Stimulated activated CD4-positive, alpha-beta T cell treated with anti-CD3 and anti-CD28 coated beads, Interleukin-2, amount 100 ng/mL, for 24 hours (primary cell): ENCODE data around the gene TYW5.

ENCODE experiments used
- DNase-seq, 2 donors: peaks; one replicate each; pipeline ENCODE4 v3.0.0-alpha.2; 2020

The TYW5 gene

DNA sequence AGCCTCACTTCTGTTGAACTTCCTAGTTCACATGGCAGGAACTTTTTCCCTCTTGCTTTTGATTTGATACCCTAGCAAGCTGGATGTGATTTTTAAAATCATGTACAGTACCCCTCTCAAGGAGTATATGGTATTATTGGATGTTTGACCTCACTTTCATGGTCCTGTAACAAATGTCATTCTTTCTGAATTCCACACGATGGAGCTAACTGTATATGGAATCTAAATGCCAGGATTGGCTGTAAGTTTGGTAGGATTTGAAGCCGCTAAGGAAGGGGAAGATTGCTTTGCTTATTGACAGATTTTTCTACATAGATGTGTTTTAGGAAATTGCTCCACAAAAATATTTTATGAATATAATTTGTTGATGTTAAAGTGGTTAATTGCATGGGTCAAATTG lies 18.4 kb upstream of the TYW5 start:
- no peak for DNase-seq

DNA sequence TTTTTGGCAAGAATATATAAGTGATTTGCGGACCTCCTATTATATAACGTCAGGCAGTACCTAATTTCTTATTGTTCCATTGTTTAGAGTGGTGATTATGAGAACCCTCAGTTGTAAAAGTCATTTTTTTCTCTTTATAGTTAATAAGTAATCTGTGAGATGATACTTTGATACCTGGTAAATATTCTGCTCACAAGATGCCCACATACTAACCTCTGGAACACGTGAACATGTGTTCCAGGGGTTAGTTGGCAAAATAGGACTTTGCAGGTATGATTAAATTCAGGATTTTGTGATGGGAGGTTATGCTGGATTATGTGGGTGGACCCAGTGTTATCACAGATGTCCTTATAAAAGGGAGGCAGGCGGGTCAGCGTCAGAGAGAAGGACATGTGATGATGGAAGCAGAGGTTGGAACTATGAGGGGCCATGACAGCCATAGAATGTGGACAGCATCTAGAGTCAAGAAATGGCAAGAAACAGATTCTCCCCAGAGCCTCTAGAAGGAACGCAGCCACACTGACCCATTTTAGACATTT lies 16.9 kb upstream of the TYW5 start:
- DNase-seq, result no peak

DNA sequence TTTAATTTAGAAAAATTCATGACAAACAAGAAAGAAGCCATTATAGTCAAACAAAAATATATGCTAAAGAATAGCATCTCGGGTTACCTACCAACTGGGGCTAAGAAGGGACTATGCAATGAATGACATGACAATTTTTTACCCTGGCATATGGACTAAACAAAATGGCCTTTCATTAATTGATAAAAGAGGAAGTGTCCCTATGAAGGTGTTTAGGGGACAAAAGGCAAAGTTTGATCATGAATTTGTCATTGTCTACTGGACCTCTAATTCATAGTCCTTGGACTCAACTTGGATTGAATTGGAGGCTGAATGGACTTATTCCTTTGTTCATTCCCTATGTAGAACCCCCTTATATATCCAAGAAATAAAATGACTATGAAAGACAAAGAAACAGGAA lies 12.8 kb upstream of the TYW5 start:
- DNase-seq, result no peak

DNA sequence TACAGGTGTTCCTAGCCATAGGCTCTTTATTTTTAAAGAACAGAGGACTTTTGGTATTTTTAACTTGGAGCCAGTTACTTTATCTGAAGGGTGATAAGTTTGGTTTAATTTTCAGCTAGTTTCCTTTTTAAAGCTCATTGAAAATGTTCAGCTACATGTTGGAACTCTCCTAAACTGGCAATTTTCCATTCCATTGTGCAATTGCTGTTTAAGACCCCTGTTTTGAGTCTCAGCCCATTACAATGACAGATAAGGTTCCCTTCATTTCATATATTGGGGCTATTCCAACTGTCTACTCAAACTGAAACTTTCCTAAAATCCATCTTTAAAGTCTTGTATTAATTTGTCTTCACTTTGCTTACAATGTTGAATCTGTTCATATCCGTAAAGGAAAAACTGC lies 11.7 kb upstream of the TYW5 start:
- no peak for DNase-seq

DNA sequence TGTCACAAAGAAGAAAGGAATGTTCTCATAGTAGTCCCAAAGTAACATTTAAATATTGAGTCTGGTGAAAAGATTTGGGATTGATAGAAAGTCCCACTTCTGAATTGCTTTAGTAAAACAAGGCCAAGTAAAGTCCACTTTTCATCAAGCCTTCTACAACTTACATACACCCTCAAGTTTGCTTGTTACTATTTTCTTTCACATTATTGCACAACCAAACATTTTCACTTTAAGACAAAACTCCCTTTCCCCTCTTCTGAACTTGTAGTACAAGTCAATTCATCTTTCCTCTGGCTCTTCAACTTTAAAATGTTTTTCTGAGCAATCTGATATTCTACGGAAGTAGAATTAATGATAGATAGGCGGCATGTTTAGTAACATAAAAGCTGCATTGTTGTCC lies 11.1 kb upstream of the TYW5 start:
- DNase-seq, result no peak

DNA sequence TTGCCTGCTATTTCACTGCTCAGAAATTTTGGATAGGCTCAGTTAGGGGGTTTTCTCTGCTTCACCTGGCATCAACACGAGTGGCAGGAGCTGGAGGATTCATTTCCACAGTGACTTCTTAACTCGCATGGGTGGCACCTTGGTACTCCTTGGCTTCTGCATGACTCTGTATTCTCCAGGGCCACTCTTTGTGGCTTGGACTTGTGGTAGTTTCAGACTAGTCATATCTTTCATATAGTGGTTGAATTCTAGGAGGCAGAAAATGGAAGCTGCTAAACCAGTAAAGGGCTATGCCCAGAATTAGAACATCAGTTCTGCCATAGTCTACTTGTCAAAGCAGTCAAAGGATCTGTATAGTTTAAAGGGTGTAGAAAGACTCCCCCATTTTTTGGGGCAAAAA lies 6.9 kb upstream of the TYW5 start:
- DNase-seq, result no peak

DNA sequence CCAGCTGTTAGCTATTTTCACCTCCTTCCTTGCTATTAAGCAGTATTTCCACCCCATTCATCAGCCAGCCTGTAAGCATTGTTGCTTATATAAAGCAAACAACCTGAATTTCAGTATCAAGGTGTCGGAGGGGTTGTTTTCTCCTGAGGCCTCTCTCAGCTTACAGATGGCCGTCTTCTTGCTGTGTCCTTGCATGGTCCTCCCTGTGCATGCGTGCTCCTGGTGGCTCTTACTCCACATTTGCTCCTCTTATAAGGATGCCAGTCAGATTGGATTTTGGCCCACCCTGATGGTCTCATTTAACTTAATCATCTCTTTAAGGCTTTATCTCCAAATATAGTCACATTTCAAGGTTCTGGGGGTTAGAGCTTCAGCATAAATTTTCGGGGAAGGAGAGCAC lies 2.7 kb upstream of the TYW5 start:
- no peak for DNase-seq

DNA sequence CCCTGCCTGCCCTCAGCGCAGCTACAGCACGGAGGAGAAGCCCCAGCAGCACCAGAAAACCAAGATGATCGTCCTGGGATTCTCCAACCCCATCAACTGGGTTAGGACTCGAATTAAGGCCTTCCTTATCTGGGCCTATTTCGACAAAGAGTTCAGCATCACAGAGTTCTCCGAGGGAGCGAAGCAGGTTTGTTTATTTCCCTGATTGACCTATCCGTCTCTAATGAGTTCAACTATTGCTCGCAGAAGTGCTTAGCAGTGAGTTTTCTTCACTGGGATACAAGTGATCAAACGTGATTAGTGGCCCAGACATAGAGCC lies 730 bp upstream of the TYW5 start:
- DNase-seq, result no peak

DNA sequence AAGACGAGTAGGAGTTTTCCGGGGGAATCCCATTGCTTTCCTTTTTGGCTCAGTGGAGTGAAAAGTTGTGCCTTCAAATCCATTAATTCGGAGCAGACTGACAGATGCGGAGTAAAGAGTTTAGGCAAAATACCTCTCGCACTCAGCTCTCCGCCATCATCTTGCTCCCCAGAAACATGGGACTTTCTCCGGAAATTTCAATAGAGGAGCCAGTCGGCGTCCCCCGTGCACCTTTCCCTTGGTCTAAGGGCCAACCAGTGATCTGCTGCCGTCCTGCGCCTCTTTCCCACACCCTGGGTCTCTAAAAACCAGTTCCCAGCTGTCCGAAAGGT lies 318 bp downstream of the TYW5 start:
- no peak for DNase-seq

DNA sequence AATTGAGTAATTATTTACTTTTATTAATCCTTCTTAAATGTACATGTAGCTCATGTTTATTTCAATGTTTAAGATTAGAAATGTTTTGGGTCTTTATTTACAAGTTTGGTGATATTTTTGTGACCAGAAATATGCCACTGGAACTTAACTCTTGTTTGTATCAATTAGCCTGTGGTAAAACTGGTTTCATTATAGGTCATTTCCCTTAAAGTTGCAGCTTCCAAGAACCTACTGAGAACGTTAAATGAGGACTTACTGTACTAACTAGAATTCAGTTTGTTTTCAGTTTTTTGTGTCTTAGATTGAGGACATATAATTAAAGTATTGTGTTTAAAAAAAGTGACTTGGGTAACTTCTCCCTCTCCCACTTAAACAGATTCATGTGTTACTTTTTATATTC lies 4.3 kb downstream of the TYW5 start:
- no peak for DNase-seq

DNA sequence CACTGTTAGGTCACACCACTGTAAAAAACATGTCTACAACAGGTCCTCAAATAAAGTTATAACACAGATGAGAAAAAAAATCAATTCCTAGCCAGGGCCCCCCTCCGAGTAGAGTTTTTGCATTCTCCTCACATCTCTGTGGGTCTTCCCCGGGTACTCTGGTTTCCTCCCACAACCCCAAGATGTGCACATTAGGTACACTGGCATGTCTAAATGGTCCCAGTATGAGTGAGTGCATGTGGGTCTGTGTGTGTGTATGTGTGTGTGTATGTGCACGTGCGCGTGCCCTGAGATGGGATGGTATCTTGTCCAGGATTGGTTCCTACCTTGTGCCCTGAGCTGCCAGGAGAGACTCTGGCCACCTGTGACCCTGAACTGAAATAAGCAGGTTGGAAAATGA lies 4.9 kb downstream of the TYW5 start:
- DNase-seq, result no peak

DNA sequence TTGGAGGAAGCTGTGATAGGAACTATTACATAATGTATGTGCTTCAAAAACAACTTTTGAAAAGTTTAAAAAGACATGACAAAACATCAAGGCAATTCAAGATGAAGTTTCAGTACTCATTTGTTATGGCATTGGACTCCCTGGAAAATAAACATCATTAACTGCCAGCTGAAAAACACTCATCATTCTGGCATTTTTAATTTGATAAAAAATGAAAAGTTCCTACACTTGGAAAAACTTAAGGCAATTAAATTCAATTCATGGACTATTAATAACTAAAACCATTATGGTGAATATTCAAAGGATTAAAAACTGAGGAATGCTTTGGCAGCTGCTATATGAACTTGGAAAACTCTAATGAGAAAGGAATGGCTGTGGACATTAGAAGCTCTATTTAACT lies 8.5 kb downstream of the TYW5 start:
- DNase-seq, result no peak

DNA sequence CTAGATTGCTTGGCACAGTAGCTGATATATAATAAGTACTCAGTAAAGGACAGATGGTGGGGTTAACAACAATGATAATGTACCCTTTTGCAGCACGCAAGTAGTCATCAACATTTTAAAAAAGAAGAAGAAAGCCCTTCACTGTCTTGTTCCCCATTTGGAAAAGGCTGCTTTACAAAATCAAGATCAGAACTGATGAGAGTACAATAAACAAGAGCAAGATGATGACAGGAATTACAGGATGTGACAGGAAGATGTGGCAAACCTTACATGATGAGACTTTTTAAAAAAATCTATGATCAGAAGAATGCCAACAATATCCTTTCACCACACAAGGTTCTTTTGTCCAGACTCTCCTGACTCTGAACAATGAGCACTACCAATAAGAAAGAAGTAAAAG lies 9.1 kb downstream of the TYW5 start:
- no peak for DNase-seq

DNA sequence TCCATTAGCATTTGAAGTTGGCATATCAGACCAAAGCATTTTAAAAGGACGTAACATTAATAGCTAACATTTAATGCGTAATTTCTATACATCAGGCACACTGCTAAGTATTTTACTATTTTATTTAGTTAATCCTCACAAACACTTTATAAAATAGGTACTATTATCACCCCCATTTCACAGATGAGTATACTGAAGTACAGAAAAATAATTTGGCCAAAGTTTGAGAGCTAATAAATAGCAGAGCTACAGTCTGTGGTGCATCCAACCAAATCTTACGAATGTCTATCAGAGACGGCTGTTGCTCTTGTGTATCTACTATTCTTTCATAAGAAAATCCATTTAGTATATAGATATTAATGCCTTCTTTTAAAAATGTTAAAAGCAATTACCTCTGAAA lies 11.9 kb downstream of the TYW5 start:
- DNase-seq, result no peak

DNA sequence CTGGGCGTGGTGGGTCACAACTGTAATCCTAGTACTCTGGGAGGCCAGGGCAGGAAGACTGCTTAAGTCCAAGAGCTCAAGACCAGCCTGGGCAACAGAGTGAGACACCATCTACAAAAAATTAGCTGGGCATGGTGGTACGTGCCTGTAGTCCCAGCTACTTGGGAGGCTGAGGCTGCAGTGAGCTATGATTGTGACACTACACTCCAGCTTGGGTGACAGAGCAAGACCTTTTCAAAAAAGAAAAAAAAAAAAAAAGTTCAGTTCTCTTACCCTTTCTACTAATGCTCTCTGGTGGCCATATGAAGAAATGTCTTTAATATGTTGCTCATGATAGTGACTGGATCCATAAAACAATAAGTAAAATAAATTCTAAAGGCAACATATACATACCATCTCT lies 14.9 kb downstream of the TYW5 start:
- DNase-seq, result no peak

DNA sequence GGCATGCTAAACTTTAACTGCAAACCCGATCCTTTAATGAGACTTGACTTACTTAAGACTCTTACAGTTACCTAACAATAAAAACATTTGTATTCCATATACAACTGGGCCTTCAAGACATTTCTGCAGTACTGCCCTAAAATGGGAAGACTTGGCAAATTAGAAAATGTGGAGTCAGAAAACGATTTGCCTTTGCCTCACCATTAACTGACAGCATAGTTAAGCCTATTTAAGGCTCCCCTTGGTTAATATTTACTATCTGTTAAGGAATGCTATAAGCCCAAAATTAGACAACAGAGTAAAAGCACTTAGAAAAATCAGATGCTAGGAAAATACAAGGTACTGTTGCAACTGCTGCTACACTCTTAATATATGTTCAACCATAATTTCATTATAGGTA lies 18.7 kb downstream of the TYW5 start:
- DNase-seq, result no peak

DNA sequence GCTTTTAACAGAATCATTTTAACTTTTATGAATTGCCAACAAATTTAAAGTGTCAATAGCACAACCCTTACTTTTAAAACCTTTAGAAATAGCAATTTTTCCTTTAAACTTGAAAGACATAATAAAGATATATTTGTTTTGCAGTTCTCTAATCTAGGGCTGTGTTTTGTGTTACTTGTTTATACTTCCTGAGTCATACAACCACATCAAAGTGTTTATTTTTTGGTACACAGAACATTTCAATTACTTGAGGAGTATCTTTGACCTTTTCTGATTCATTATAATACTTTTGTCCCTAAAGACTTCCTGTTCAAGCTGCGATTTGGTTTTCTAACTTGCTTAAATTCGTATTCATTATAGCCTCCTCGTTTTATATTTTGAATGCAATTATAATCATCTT lies 21.8 kb downstream of the TYW5 start:
- DNase-seq, result no peak

DNA sequence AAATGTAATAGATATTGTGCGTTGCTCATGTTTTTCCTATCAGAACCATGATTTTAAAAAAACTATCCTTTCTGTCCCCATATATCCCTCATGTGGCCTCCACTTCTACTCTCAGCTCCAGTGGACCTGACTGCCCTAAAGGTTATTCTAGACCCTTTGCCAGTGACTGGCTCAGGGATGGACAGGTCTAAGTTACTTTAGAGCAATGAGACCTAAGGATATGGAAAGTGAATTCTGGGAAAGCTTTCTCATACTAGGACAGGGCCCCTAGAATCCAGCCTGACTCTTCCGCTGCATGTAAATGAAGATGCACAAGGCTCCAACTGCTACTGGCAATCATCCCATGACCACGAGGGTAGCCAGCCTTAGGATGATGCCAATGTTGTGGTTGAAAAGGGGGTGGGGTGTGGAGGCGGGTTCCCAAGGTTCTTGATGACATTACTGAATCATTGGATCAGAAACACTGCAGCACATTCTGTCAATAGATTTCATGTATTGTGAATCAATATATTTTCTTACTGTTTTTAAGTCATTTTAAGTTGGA lies 22.9 kb downstream of the TYW5 start:
- DNase-seq, result no peak

DNA sequence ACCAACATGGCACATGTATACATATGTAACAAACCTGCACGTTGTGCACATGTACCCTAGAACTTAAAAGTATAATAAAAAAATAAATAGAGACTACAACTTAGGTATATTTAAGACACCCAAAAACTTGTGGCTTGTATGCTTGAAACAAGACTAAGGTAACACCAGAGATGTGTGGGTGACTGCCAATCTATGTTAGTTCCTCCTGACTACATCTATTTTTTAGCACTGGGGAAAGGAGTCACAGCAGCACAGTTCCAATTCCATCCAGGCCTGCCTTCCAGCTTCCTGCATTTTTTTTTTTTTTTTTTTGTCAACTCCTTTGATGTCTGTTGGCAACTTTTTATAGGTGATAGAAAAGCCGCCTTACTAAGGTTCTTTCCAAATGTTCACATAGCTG lies 26.0 kb downstream of the TYW5 start:
- DNase-seq, result no peak

DNA sequence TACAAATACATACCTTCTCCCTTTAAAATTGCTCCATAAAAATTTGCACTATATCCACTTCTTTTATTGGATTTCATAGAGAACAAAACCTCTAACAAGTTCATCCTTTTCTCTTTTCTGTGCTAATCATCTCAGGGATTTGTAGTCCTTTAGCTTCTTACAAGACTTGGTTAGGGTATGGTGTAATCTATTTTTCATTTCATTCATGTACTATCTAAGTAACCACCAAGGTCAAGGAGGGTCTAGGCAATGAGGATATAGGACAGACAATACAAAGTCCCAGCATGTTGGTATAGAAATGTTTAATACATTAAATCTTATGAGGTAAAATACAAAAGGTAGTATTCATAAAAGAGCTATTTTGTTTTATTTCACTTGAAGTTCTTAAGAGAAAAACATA lies 26.7 kb downstream of the TYW5 start:
- DNase-seq, result no peak

DNA sequence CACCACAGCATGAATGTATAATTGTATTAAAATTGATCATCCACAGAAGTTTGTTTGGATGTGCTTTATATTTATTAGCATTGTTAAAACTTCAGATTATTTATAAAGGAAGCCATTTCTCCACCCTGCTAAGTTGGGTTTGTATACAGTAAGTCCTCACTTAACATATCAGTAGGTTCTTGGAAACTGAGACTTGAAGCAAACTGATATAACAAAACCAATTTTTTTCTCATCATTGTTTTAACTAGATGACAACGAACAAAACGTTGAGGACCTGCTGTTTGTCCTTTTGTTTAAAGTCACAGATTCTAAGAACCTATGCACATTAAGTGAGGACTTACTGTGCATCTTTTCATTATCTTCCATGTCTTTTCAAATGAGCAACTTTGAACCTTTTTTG lies 27.1 kb downstream of the TYW5 start:
- no peak for DNase-seq

DNA sequence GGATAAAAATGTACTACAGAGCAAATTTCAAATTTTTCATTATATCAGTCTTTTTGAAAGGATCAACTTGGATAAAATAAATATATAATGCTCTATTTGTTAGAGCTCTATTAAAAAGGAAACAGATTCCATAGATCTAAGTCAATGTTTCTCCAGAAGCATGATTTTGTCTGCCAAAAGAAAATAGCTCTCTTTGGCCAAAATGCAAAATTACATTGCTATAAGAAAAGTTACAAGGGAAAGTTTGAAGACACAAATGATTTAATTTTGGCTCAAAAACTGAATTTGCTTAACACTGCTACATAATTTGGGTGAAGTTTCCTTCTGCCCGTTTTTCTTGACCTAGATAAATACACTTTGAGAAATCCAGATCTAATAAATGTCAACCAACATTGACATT lies 28.5 kb downstream of the TYW5 start:
- no peak for DNase-seq

DNA sequence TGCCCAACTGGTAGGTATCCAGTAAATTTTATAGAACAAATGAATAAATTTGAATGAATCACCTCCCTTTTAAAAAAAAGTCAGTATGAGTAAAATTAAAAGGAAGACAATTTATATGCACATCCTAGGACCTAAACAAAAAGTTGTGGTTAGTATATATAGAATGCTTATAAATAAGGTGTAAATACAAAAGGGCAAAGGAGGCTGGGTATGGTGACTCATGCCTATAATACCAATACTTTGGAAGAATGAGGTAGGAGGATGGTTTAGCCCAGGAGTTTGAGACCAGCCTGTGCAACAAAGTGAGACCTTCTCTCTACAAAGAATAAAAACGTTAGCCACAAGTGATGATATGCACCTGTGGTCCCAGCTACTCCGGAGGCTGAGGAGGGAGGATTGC lies 31.4 kb downstream of the TYW5 start:
- DNase-seq, result no peak

DNA sequence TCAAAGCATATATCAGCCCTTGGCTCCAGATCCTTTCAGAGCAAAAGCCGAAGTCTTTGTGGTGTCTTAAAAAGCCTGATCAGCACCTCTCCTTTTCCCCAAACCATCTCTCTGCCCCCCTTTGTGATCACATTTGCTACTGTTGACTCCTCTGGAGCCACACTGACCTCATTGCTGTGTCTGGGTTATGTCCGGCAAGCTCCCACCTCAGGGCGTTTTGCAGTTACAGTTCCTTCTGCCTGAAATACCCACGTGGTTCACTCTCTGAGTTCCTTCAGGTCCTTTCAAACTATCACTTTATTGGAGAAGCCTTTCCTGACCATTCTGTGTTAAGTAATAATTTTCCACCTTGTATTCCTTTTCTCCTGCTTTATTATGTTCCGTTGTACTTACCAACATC lies 32.4 kb downstream of the TYW5 start:
- DNase-seq, result no peak

DNA sequence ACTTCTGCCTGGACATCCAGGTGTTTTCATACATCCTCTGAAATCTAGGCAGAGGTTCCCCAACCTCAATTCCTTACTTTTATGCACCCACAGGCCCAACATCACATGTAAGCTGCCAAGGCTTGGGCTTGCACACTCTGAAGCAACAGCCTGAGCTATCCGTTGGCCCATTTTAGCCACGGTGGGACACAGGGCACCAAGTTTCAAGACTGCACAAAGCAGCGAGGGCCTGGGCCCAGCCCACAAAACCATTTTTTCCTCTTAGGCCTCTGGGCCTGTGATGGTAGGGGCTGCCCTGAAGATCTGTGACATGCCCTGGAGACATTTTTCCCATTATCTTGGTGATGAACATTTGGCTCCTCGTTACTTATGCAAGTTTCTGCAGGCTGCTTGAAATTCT lies 38.3 kb downstream of the TYW5 start:
- no peak for DNase-seq

DNA sequence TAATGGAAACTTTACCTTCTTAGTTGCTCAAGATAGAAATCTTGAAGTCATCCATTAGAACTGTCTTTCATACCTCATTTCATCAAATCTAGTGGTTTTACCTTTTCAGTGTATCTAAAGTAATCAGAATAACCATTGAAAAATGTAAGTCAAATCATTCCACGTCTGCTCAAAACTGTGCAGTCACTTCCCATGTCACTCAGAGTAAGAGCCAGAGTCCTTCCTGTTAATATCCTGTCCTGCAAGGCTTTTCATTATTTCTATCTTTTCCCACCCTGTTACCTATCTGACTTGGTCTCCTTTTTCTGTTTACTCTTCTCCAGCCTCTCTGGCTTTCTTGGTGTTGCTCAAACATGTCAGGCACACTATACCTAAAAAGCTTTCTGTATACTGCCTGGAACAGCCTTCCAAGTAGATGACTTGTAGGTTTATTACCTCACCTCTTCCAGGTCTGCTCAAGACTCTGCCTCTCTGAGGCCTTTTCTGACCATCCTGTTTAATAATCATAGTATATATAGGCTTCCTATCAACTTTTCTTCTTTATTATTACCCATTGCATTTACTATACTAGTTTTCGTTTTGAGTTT lies 40.8 kb downstream of the TYW5 start:
- no peak for DNase-seq
